K562 (cell line): ENCODE measurements around the gene LY6G6D. TPM values are rescaled to one million over a fixed set of nuclear protein-coding genes. Genes with fewer than 3 reads are reported as not detected.

ENCODE experiments used
- BCL6 ChIP-seq: fragments of 250-450 bp; sonication (Bioruptor Pico); IDR thresholded peaks from 2 replicates; pipeline ENCODE4 v1.4.0; 2020
- ELF2 ChIP-seq: fragments of 250-450 bp; sonication (Bioruptor Pico); IDR thresholded peaks from 2 replicates; pipeline ENCODE4 v1.5.0; 2021; ENCODE audit warnings: mild to moderate bottlenecking
- KAT2B ChIP-seq: IDR thresholded peaks from one replicate; pipeline ENCODE4 v1.6.1; 2012; ENCODE audit warnings: low read depth, mild to moderate bottlenecking, control low read depth, inconsistent platforms, low read length, moderate library complexity
- MEF2A ChIP-seq: IDR thresholded peaks from 2 replicates; pipeline ENCODE4 v1.6.1; 2011; ENCODE audit warnings: low read depth, mild to moderate bottlenecking, low read length, moderate library complexity; ENCODE audit not compliant: control insufficient read depth
- NFIC ChIP-seq: fragments of 450-650 bp; IDR thresholded peaks from 2 replicates; pipeline ENCODE4 v1.6.1; 2017; ENCODE audit warnings: mild to moderate bottlenecking, inconsistent platforms
- NR2C1 ChIP-seq, 2 experiments: fragments of 450-650 bp; IDR thresholded peaks; 2 replicates each; pipeline ENCODE4 v1.6.1; 2017; ENCODE audit warnings: mild to moderate bottlenecking in 2 of 2, antibody characterized with exemption in 1 of 2, inconsistent platforms in 1 of 2, missing compliant biosample characterization in 1 of 2, missing genetic modification characterization in 1 of 2
- PRMT5 ChIP-seq: sonication (generic); formaldehyde crosslinking; IDR thresholded peaks from 2 replicates; pipeline ENCODE4 v1.5.0; 2020; ENCODE audit warnings: missing genetic modification reagents
- PTTG1 ChIP-seq: fragments of 450-650 bp; IDR thresholded peaks from 2 replicates; pipeline ENCODE4 v1.6.1; 2016; ENCODE audit warnings: low read depth, mild to moderate bottlenecking, missing genetic modification characterization, missing compliant biosample characterization
- RBM39 ChIP-seq: fragments of 200-400 bp; formaldehyde crosslinking; optimal IDR thresholded peaks from 2 replicates; pipeline ENCODE3; 2018; ENCODE audit warnings: low read depth, low read length
- SAP30 ChIP-seq: fragments of 200-600 bp; sonication (generic); IDR thresholded peaks from 2 replicates; pipeline ENCODE4 v1.6.1; 2012; ENCODE audit warnings: borderline replicate concordance, low read depth, mild to moderate bottlenecking, moderate library complexity, low read length, control low read depth, inconsistent platforms; ENCODE audit not compliant: insufficient read depth, poor library complexity, severe bottlenecking
- SMAD4 ChIP-seq: fragments of 250-450 bp; sonication (Bioruptor Pico); conservative IDR thresholded peaks from 2 replicates; pipeline ENCODE4 v1.8.0; 2021; ENCODE audit warnings: inconsistent platforms, mild to moderate bottlenecking, moderate library complexity
- ZC3H4 ChIP-seq: sonication (generic); formaldehyde crosslinking; IDR thresholded peaks from 2 replicates; pipeline ENCODE4 v1.9.0; 2021; ENCODE audit warnings: missing genetic modification reagents, borderline replicate concordance
- ZC3H8 ChIP-seq: fragments of 450-650 bp; IDR thresholded peaks from 2 replicates; pipeline ENCODE4 v1.6.1; 2017
- ZNF232 ChIP-seq: sonication (generic); formaldehyde crosslinking; IDR thresholded peaks from 2 replicates; pipeline ENCODE4 v1.8.0; 2022; ENCODE audit warnings: mild to moderate bottlenecking, missing genetic modification reagents
- ZNF282 ChIP-seq: sonication (generic); formaldehyde crosslinking; IDR thresholded peaks from 2 replicates; pipeline ENCODE4 v1.8.1; 2023; ENCODE audit warnings: missing genetic modification reagents
- ZNF644 ChIP-seq: fragments of 200-800 bp; sonication (Bioruptor generic); IDR thresholded peaks from 2 replicates; pipeline ENCODE4 v1.6.1; 2016; ENCODE audit warnings: low read depth, missing genetic modification characterization, missing compliant biosample characterization
- ZNF75A ChIP-seq: fragments of 450-650 bp; formaldehyde crosslinking; IDR thresholded peaks from 2 replicates; pipeline ENCODE4 v1.4.0; 2020; ENCODE audit warnings: mild to moderate bottlenecking
- polyA plus RNA-seq, 8 experiments: library from polyadenylated mRNA; depleted of rRNA in 4 of 8; stranded (reverse) in 5 of 8; unstranded in 3 of 8; fragments of >200 nt; fragmentation: Nextera tagmentation in 2 of 8; fragmentation: Illumina TruSeq in 1 of 8; extraction: Ambion mirVana in 2 of 8; extraction: Trizol in 1 of 8; gene quantifications; 2 replicates each; pipeline versions ENCODE4 v1.2.1 to v1.2.3, GENCODE V29; 2011 to 2014; ENCODE audit warnings: inconsistent platforms in 1 of 8, missing spikeins in 1 of 8
- total RNA-seq, 7 experiments: library from RNA; depleted of rRNA in 6 of 7; stranded (reverse); fragments of >200 nt in 6 of 7; fragmentation: Illumina TruSeq in 2 of 7; extraction: Trizol in 2 of 7; gene quantifications; 2 replicates each; pipeline versions ENCODE4 v1.2.1 to v1.2.3, GENCODE V29; 2011 to 2021; ENCODE audit warnings: low replicate concordance in 1 of 7
- TF ChIP-seq, protein P1 (sequence below): fragments of 450-650 bp; formaldehyde crosslinking; conservative IDR thresholded peaks from 2 replicates; pipeline ENCODE4 v1.4.0; 2022; ENCODE audit warnings: mild to moderate bottlenecking, missing genetic modification characterization
- TF ChIP-seq, protein P2 (sequence below), 2 experiments: IDR thresholded peaks; 2 replicates each; pipeline ENCODE4 v1.6.1; 2011; ENCODE audit warnings: borderline replicate concordance in 1 of 2, control low read depth in 1 of 2, low read depth in 1 of 2, low read length in 1 of 2, mild to moderate bottlenecking in 1 of 2, mixed read lengths in 1 of 2, moderate library complexity in 1 of 2; ENCODE audit not compliant: insufficient read depth in 1 of 2, insufficient read length in 1 of 2, poor library complexity in 1 of 2, severe bottlenecking in 1 of 2; ENCODE audit errors: extremely low read depth in 1 of 2
- TF ChIP-seq, protein P3 (sequence below): fragments of 250-450 bp; sonication (Bioruptor Pico); IDR thresholded peaks from 2 replicates; pipeline ENCODE4 v1.8.0; 2022; ENCODE audit warnings: moderate library complexity, mild to moderate bottlenecking, inconsistent platforms
- TF ChIP-seq, protein P4 (sequence below): fragments of 450-650 bp; conservative IDR thresholded peaks from 2 replicates; pipeline ENCODE4 v1.6.1; 2016; ENCODE audit warnings: missing genetic modification characterization, low read depth, mild to moderate bottlenecking, control low read depth, missing compliant biosample characterization

Gene LY6G6D
- total and polyA plus RNA-seq, 9 of the 15 experiments (the other 6 are each of a cell fraction or from before 2014, with no cell fraction given) = 0.30 to 0.38 TPM; not detected in 7

DNA sequence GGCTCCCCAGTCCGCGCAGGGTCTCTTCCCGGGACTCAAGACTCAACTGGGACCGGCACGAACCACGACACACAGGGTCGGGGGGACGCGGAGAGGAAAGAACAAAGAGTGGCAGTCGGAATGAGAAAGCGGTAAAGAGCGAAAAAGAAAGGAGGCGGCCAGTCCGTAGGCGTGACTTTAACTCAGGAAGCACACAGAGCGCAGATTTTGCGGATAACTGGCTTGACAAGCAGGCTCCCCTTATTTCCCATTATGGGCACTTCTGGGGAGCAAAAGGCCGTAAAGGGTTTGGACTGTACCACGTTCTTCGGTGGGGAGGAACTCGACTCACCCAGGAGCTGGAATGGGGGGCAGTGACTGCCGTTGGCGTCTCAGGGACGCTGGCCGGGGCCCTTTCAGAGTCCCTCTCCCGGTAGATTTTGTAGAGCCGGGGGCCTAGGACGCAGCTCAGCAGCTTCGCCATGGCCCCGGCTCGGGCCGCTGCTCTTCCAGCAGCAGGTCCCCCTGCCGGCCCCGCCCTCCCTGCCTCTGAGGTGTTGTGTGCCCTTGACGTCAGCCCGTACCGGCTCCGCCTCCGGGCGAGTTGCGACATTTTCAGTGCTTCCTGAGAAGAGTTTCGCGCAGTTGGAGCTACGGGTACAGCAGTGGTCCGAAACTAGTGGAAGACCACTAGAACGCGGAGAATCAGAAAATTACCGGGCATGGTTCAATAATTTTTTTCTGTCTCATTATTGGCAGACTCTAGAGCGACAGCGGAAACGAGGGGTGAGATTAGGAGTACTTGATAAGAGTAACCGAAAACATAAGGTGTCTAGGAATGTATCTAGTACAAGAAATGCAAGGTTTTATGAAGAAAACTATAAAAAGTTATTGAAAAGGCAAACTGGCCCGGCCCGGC, 12.1 kb upstream of the LY6G6D start, which contains the start of gene ABHD16A (continued):
- TF ChIP-seq, protein P1, sequence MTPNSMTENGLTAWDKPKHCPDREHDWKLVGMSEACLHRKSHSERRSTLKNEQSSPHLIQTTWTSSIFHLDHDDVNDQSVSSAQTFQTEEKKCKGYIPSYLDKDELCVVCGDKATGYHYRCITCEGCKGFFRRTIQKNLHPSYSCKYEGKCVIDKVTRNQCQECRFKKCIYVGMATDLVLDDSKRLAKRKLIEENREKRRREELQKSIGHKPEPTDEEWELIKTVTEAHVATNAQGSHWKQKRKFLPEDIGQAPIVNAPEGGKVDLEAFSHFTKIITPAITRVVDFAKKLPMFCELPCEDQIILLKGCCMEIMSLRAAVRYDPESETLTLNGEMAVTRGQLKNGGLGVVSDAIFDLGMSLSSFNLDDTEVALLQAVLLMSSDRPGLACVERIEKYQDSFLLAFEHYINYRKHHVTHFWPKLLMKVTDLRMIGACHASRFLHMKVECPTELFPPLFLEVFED = 0 out of 2 replicates have a peak, but pooled peaks have one; percentile 11
- TF ChIP-seq ZC3H4 (peak; percentile 80; the same call in 1 of the 2 replicates), ELF2 (CRISPR knock-in tag) (no peak; the same call in none of the 2 replicates), SMAD4 (CRISPR knock-in tag) (peak; percentile 39; the same call in 1 of the 2 replicates), ZNF75A (CRISPR knock-in tag) (peak; percentile 72), BCL6 (CRISPR knock-in tag) (peak; percentile 73; the same call in 1 of the 2 replicates), ZC3H8 (0 out of 2 replicates have a peak, but pooled peaks have one; percentile 53), PTTG1 (tag) (no peak), NR2C1 (IDR thresholded peaks at IDR 0.05) (no peak), NR2C1 (tag; IDR thresholded peaks at IDR 0.05) (no peak), MEF2A (0 out of 2 replicates have a peak, but pooled peaks have one; percentile 16), ZNF232 (peak; percentile 30; the same call in 1 of the 2 replicates), PRMT5 (CRISPR knock-in tag) (peak; percentile 91; the same call in 1 of the 2 replicates), SAP30 (peak; percentile 80), RBM39 (peak; percentile 90), KAT2B (peak; percentile 10), ZNF282 (CRISPR knock-in tag) (no peak), ZNF644 (tag) (0 out of 2 replicates have a peak, but pooled peaks have one; percentile 40), NFIC (peak; percentile 49; the same call in 1 of the 2 replicates)
- TF ChIP-seq, protein P2, sequence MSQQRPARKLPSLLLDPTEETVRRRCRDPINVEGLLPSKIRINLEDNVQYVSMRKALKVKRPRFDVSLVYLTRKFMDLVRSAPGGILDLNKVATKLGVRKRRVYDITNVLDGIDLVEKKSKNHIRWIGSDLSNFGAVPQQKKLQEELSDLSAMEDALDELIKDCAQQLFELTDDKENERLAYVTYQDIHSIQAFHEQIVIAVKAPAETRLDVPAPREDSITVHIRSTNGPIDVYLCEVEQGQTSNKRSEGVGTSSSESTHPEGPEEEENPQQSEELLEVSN (IDR thresholded peaks at IDR 0.05; ENCODE audit: borderline replicate concordance in 1 of 2, extremely low read depth in 1 of 2, insufficient read depth in 1 of 2, insufficient read length in 1 of 2, low read depth in 1 of 2, low read length in 1 of 2, poor library complexity in 1 of 2, severe bottlenecking in 1 of 2) = peak; percentile 21 to 46
- TF ChIP-seq, protein P3, sequence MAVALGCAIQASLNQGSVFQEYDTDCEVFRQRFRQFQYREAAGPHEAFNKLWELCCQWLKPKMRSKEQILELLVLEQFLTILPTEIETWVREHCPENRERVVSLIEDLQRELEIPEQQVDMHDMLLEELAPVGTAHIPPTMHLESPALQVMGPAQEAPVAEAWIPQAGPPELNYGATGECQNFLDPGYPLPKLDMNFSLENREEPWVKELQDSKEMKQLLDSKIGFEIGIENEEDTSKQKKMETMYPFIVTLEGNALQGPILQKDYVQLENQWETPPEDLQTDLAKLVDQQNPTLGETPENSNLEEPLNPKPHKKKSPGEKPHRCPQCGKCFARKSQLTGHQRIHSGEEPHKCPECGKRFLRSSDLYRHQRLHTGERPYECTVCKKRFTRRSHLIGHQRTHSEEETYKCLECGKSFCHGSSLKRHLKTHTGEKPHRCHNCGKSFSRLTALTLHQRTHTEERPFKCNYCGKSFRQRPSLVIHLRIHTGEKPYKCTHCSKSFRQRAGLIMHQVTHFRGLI (CRISPR knock-in tag) = no peak
- TF ChIP-seq, protein P4, sequence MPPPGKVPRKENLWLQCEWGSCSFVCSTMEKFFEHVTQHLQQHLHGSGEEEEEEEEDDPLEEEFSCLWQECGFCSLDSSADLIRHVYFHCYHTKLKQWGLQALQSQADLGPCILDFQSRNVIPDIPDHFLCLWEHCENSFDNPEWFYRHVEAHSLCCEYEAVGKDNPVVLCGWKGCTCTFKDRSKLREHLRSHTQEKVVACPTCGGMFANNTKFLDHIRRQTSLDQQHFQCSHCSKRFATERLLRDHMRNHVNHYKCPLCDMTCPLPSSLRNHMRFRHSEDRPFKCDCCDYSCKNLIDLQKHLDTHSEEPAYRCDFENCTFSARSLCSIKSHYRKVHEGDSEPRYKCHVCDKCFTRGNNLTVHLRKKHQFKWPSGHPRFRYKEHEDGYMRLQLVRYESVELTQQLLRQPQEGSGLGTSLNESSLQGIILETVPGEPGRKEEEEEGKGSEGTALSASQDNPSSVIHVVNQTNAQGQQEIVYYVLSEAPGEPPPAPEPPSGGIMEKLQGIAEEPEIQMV (tag) = no peak
